ENCODE measurements around the gene PPFIA4.

Gene PPFIA4

DNA sequence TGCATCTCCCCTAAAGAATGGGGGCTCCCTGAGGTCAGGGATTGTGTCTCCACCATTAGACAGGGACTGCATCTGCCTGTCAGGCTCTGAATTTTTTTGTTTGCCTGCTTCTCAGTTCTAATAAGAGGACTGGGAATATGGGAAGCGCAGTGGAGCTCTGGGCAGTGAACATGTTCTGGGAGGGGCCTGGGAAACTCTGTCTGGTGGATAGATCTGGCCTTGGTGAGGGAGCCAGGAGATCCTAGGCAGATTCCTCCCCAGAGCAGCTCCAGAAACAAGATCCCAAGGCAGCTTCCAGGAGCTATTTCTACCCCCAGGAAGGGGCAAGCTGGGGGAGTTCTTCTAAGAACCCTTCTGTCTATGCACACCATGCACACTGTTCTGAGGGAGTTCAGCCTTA, 72.2 kb downstream of the PPFIA4 start:
- H3K4me3 ChIP-seq (ENCODE audit: low read depth, low read length), result no peak overlapping the region
- TF ChIP-seq, protein P1, sequence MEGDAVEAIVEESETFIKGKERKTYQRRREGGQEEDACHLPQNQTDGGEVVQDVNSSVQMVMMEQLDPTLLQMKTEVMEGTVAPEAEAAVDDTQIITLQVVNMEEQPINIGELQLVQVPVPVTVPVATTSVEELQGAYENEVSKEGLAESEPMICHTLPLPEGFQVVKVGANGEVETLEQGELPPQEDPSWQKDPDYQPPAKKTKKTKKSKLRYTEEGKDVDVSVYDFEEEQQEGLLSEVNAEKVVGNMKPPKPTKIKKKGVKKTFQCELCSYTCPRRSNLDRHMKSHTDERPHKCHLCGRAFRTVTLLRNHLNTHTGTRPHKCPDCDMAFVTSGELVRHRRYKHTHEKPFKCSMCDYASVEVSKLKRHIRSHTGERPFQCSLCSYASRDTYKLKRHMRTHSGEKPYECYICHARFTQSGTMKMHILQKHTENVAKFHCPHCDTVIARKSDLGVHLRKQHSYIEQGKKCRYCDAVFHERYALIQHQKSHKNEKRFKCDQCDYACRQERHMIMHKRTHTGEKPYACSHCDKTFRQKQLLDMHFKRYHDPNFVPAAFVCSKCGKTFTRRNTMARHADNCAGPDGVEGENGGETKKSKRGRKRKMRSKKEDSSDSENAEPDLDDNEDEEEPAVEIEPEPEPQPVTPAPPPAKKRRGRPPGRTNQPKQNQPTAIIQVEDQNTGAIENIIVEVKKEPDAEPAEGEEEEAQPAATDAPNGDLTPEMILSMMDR (IDR thresholded peaks at IDR 0.05; ENCODE audit: low read depth, low read length), result no peak

- H3K4me3 ChIP-seq (ENCODE audit: low read depth, low read length), result no peak overlapping the region
- TF ChIP-seq, protein P1 (IDR thresholded peaks at IDR 0.05; ENCODE audit: low read depth, low read length), result no peak
Observed at GRCh38 chr1:203098914-203099520, 72.7 kb downstream of the PPFIA4 start.

- H3K4me3 ChIP-seq (ENCODE audit: low read depth, low read length), result no peak overlapping the region
- TF ChIP-seq, protein P1 (IDR thresholded peaks at IDR 0.05; ENCODE audit: low read depth, low read length), result no peak
Observed at GRCh38 chr1:203099805-203100515, 73.7 kb downstream of the PPFIA4 start.

DNA sequence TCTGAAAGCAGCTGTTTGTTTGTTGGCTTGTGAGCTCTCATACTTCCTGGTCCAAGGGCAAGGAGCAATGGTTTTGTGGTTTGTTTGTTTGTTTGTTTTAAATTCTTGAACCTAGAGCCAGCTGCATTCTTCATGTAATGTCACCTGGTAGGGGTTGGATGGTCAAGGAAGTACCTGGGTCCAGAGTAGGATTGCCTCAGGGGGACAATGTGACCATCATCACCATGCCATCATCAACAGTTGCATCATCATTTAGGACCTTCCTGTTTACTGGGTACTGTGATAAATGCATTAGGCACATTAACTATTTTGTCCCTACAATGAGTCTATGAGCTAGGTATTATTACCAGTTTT, 74.2 kb downstream of the PPFIA4 start:
- TF ChIP-seq, protein P1 (IDR thresholded peaks at IDR 0.05; ENCODE audit: low read depth, low read length), result no peak
- no peak overlapping the region for H3K4me3 ChIP-seq (ENCODE audit: low read depth, low read length)

- TF ChIP-seq, protein P1 (IDR thresholded peaks at IDR 0.05; ENCODE audit: low read depth, low read length), result no peak
- no peak overlapping the region for H3K4me3 ChIP-seq (ENCODE audit: low read depth, low read length)
Observed at GRCh38 chr1:203101813-203102634, 75.7 kb downstream of the PPFIA4 start.

DNA sequence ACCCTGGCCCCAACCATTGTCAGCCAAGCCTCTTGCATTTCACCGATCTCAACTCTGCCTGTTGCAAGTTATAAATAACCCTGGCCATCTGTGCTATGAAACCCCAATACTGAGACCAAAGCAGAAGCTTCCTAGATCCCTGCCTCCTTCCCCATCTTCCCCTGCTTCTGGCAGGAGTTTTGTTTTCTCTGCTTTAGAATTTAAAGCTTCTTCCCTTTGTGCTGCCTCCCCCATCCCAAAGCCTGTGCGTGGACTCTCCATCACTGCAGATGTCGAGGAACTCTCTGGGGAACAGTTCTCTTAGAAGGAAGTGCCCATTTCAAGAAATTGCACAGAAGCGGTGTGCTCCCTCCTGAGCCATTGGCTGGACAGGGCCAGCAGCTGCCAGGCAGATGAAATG, 76.9 kb downstream of the PPFIA4 start:
- TF ChIP-seq, protein P1 (IDR thresholded peaks at IDR 0.05; ENCODE audit: low read depth, low read length), result no peak
- no peak overlapping the region for H3K4me3 ChIP-seq (ENCODE audit: low read depth, low read length)

All from WI38 (cell line).